Measurements from ENCODE around the gene UBTF. TPM values are rescaled to one million over a fixed set of nuclear protein-coding genes. Genes with fewer than 3 reads are reported as not detected.

Gene UBTF
- total RNA-seq, 2 experiments from 2014 or later: 186 to 195 TPM

DNA sequence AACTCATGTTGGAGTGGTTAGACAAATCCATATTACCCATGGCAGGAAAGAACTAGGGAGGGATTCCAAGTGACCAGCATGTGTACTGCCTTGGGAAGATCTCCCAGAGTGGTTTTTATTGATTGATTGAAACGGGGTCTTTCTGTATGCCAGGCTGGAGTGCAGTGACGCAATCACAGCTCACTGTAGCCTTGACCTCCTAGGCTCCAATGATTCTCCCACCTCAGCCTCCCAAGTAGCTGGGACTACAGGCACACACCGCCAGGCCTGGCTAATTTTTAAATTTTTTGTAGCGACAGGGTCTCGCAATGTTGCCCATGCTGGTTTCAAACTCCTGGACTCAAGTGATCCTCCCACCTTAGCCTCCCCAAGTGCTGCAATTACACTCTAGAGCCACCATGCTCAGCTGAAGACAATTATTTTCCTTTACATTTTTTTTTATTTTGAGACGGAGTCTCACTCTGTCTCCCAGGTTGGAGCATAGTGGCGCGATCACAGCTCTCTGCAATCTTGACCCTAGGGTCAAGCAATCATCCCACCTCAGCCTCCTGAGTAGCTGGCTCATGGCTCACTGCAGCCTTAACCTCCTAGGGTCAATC lies 35.2 kb downstream of the UBTF start:
- H3K36me3 Mint-ChIP-seq (ENCODE audit: low read depth): peaks cover 23% of the 10 kb centered on the region
- POLR2A ChIA-PET: interaction anchor here (0.6 kb wide), 3 partner anchors 77 to 161 kb away, joined by 3 to 5 read pairs (median 4); no protein-coding TSS in a partner anchor
- no peaks in the 10 kb centered on the region for H3K27me3 Mint-ChIP-seq
- H3K27ac Mint-ChIP-seq: no peak overlapping the region
- CTCF ChIA-PET: interaction anchor here (0.6 to 4.7 kb wide), 4 partner anchors 11 to 872 kb away, joined by 3 to 30 read pairs (median 10); no protein-coding TSS in a partner anchor
- H3K4me3 Mint-ChIP-seq: peak overlapping the region; percentile 22
- H3K4me1 Mint-ChIP-seq: peaks cover 44% of the 10 kb centered on the region
- no peaks in the 10 kb centered on the region for H3K9me3 Mint-ChIP-seq
- DNase-seq: no peak

DNA sequence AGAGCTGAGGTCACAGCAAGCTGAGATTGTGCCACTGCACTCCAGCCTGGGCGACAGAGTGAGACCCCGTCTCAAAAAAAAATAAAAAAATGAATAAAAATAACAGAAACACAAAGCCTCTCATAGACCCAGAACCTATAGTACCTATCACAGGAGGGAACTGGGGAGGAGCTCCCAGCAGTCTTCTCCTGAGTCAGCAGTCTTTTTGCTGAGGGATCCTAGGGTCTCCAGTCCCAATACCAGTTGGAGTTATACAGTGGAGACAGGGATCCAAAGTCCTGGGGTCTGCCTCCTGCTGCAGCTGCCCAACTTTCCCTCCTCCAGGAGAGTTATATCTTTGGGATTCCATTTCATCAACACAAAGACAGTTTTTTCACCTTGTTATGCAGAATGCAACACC lies 36.5 kb downstream of the UBTF start:
- Mint-ChIP-seq H3K27ac (peak overlapping the region; percentile 50), H3K9me3 (no peaks in the 10 kb centered on the region), H3K27me3 (no peaks in the 10 kb centered on the region), H3K36me3 (ENCODE audit: low read depth) (peaks cover 30% of the 10 kb centered on the region), H3K4me1 (peaks cover 34% of the 10 kb centered on the region), H3K4me3 (no peak overlapping the region)
- ChIA-PET POLR2A (no interaction called here), CTCF (interaction anchor here (0.6 to 0.8 kb wide), 2 partner anchors 11 to 29 kb away, joined by 3 to 5 read pairs; no protein-coding TSS in a partner anchor)
- no peak for DNase-seq

DNA sequence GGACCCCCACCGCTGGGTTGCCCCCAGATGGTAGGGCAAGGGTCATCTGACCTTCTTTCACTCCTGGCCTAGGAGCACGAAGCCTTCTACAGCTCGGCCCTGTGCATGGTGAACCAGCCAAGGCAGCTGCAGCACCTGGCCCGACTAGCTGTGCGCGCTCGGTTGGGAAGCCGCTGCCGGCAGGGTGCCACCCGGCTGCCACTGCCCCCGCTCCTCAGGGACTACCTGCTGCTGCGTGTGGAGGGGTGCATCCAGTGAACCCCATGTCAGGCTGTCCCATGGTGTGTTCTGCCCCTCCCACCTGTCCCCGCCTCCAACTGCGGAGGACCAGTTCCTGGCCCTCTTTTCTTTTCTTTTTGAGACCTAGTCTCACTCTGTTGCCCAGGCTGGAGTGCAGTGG lies 41.3 kb downstream of the UBTF start:
- Mint-ChIP-seq H3K36me3 (ENCODE audit: low read depth) (peaks cover 26% of the 10 kb centered on the region), H3K4me1 (peaks cover 10% of the 10 kb centered on the region), H3K4me3 (no peak overlapping the region), H3K27me3 (no peaks in the 10 kb centered on the region), H3K9me3 (no peaks in the 10 kb centered on the region), H3K27ac (no peak overlapping the region)
- CTCF ChIA-PET: interaction anchor here (1.0 kb wide), 1 partner anchor 9 kb away, joined by 3 read pairs; no protein-coding TSS in a partner anchor
- DNase-seq: no peak
- POLR2A ChIA-PET: no interaction called here

DNA sequence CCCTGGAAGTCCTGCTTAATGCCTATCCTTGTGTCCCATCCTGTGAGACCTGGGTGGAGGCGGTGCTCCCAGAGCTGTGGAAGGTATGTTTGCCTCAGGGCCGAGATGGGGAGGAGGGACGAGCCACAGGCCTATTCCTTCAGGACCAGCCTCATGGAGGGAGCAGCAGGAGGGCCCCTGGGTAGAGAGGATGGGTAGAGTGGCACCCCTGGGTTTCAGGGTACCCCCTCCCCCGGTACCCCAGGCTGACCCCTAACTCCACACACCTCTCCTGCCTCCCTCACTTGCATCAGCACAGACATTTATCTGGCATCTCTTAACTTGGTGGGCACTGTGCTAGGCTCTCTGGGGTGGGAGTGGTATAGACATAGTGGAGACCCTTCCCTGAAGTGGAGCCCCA lies 41.8 kb downstream of the UBTF start:
- peaks cover 8% of the 10 kb centered on the region for H3K4me1 Mint-ChIP-seq
- no peaks in the 10 kb centered on the region for H3K27me3 Mint-ChIP-seq
- DNase-seq: no peak
- no peak overlapping the region for H3K27ac Mint-ChIP-seq
- CTCF ChIA-PET: no interaction called here
- POLR2A ChIA-PET: no interaction called here
- H3K9me3 Mint-ChIP-seq: no peaks in the 10 kb centered on the region
- peaks cover 26% of the 10 kb centered on the region for H3K36me3 Mint-ChIP-seq (ENCODE audit: low read depth)
- no peak overlapping the region for H3K4me3 Mint-ChIP-seq

DNA sequence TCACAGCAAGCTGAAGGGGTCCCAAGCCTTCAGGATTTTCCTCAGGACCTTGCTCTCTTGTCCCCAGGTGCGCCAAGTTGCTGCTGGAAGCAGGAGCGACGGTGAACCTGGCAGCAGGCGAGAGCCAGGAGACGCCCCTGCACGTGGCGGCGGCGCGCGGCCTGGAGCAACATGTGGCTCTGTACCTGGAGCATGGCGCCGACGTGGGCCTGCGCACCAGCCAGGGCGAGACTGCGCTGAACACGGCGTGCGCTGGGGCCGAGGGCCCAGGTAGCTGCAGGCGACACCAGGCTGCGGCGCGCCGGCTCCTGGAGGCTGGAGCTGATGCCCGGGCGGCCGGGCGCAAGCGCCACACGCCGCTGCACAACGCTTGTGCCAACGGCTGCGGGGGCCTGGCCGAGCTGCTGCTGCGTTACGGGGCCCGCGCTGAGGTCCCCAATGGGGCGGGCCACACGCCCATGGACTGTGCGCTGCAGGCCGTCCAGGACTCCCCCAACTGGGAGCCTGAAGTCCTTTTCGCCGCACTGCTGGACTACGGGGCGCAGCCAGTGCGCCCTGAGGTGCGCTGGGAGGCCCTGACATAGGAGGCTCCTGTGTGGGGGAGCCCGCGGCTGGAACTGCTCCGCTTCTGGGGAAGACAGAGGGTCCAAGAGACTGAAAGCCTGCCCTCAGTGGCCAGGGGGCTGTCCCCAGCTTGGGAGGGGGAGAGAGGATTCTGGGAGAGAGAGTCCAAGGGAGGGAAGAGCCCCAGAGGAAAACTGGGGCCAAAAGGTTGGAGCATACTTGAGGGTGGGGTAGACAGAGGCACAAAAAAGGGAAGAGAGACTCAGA lies 42.6 kb downstream of the UBTF start:
- no peak overlapping the region for H3K4me3 Mint-ChIP-seq
- peaks cover 3% of the 10 kb centered on the region for H3K4me1 Mint-ChIP-seq
- H3K9me3 Mint-ChIP-seq: no peaks in the 10 kb centered on the region
- POLR2A ChIA-PET: no interaction called here
- H3K36me3 Mint-ChIP-seq (ENCODE audit: low read depth): peaks cover 19% of the 10 kb centered on the region
- no peaks in the 10 kb centered on the region for H3K27me3 Mint-ChIP-seq
- DNase-seq: no peak
- CTCF ChIA-PET: no interaction called here
- no peak overlapping the region for H3K27ac Mint-ChIP-seq

DNA sequence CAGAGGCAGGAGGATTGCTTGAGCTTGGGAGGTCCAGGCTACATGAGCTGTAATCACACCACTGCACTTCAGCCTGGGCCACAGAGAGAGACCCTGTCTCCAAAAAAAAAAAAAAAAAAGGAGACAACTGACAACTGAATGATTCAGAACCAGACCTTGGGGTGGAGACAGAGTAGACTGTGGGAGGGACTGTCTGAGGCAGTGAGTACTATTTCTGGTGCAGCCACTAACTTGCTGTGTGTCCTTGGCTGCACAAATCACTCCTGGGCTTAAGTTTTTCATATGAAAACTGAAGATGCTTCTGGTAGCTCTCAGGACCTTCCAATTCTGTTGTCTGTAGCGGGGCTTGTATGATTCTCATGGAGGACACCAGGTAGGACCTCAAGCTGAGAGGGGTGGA lies 43.2 kb downstream of the UBTF start:
- DNase-seq: no peak
- no peaks in the 10 kb centered on the region for H3K27me3 Mint-ChIP-seq
- POLR2A ChIA-PET: no interaction called here
- no peaks in the 10 kb centered on the region for H3K4me1 Mint-ChIP-seq
- H3K36me3 Mint-ChIP-seq (ENCODE audit: low read depth): peaks cover 15% of the 10 kb centered on the region
- no peak overlapping the region for H3K4me3 Mint-ChIP-seq
- no peaks in the 10 kb centered on the region for H3K9me3 Mint-ChIP-seq
- H3K27ac Mint-ChIP-seq: no peak overlapping the region
- CTCF ChIA-PET: no interaction called here

DNA sequence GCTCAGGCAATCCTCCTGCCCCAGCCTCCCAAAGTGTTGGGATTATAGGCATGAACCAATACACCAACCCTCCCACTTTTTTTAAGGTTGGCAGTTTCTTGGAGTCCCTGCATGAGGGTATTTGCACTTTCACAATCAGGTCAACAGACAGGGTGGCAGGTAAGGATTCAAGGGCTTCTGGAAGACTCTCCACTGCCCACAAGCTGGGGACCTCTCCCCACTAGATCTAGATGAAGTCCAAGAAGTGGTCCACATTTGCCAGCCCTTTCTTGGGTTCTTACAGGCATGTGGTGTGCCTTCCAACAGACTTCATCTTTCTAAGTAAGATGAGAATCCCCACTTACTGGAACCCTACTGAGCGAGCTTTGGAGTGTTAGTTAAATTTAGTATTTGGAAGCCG lies 45.0 kb downstream of the UBTF start:
- Mint-ChIP-seq H3K36me3 (ENCODE audit: low read depth) (peaks cover 15% of the 10 kb centered on the region), H3K4me1 (no peaks in the 10 kb centered on the region), H3K4me3 (no peak overlapping the region), H3K27ac (no peak overlapping the region), H3K9me3 (no peaks in the 10 kb centered on the region), H3K27me3 (no peaks in the 10 kb centered on the region)
- no peak for DNase-seq
- ChIA-PET POLR2A (no interaction called here), CTCF (interaction anchor here (0.6 to 1.0 kb wide), 2 partner anchors 36 to 1054 kb away, joined by 3 read pairs; no protein-coding TSS in a partner anchor)

DNA sequence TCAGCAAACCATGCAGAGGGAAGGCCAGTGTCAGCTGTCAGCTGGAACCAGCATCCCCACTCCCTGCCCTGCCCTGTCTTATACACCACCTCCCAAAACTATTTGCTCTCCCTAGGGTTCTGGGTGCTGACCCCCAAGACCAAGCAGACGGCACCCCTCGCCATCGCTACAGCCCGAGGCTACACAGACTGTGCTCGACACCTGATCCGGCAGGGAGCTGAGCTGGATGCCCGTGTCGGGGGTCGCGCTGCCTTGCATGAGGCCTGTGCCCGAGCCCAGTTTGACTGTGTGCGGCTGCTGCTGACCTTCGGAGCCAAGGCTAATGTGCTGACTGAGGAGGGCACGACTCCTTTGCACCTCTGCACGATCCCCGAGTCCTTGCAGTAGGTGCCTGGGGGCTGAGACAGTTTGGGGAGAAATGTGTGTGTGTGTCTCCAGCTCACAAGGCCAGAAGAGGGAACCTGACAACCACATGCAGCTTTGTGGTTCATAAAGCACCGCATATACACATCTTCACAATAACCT lies 47.5 kb downstream of the UBTF start:
- no peaks in the 10 kb centered on the region for H3K27me3 Mint-ChIP-seq
- DNase-seq: no peak
- POLR2A ChIA-PET: no interaction called here
- no peak overlapping the region for H3K4me3 Mint-ChIP-seq
- no peak overlapping the region for H3K27ac Mint-ChIP-seq
- CTCF ChIA-PET: interaction anchor here (0.7 to 2.2 kb wide), 6 partner anchors 8 to 145 kb away, joined by 3 to 8 read pairs (median 4); partner anchors contain the start of gene TMUB2
- H3K9me3 Mint-ChIP-seq: no peaks in the 10 kb centered on the region
- peaks cover 5% of the 10 kb centered on the region for H3K36me3 Mint-ChIP-seq (ENCODE audit: low read depth)
- H3K4me1 Mint-ChIP-seq: peaks cover 12% of the 10 kb centered on the region

DNA sequence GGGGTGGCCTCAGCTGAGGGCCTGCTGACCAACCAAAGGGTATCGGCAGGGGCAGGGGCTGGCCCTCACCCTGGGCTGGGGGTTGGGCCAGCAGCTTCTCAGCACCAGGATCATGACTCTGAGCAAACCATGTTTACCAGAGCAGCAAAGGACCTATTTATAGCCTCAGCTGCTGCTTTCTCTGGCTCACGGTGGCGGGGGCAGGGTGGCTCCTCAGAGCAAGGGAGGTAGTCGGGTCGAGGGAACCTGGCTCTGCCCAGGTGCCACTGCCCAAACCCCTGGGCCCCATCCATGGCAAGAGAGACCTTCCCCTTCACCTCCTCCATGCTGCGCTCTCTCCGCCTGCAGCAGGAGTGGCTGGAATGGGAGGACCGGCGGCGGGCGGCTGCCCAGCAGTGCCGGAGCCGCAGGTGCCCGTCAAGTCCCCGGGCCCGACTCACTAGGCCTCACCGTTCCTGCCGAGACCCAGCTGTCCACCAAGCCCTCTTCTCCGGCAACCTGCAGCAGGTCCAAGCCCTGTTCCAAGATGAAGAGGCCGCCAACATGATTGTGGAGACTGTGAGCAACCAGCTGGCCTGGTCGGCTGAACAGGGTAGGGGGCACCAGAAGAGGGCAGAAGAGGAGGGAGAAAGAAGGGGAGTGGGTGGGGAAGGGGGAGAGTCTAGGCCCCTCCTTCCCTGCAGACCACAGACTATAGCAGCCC lies 48.8 kb downstream of the UBTF start, which contains the start of gene ASB16:
Gene ASB16, plus strand, starts transcription at position 206 of the 703 bp plus-strand sequence. Its CDS starts 86 bp downstream, at position 292.
- ChIA-PET CTCF (interaction anchor here (0.6 to 1.8 kb wide), 6 partner anchors 11 to 146 kb away, joined by 3 to 8 read pairs (median 4); partner anchors contain the start of genes HDAC5 and TMUB2), POLR2A (no interaction called here)
- Mint-ChIP-seq H3K36me3 (ENCODE audit: low read depth) (peaks cover 4% of the 10 kb centered on the region), H3K27me3 (no peaks in the 10 kb centered on the region), H3K4me1 (peaks cover 12% of the 10 kb centered on the region), H3K27ac (peak within 1 kb of the TSS; percentile 64), H3K9me3 (no peaks in the 10 kb centered on the region), H3K4me3 (no peak within 1 kb of the TSS)
- DNase-seq: no peak

DNA sequence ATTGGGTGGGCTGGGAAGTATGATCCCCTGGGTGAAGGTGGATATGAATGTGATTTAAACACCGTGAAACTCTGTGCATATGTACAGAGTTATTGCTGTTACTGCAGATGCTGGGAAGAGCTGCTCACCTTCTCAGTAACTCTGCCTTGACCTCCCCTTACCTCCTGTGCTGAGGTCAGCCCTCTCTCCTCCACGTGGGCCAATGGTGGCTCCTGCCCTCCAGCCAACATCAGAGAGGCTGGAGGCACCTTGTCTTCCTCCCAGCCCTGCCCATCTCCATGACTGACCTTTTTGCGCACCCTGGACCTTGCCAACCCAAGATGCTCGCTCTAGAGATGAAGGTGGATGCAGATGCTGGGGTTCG lies 49.4 kb downstream of the UBTF start:
- H3K9me3 Mint-ChIP-seq: no peaks in the 10 kb centered on the region
- no peaks in the 10 kb centered on the region for H3K36me3 Mint-ChIP-seq (ENCODE audit: low read depth)
- no peak for DNase-seq
- H3K4me1 Mint-ChIP-seq: peaks cover 12% of the 10 kb centered on the region
- CTCF ChIA-PET: interaction anchor here (1.7 kb wide), 1 partner anchor 47 kb away, joined by 4 read pairs; the partner anchor contains the start of gene HDAC5
- peak overlapping the region; percentile 64 for H3K27ac Mint-ChIP-seq
- H3K27me3 Mint-ChIP-seq: no peaks in the 10 kb centered on the region
- no peak overlapping the region for H3K4me3 Mint-ChIP-seq
- POLR2A ChIA-PET: no interaction called here

DNA sequence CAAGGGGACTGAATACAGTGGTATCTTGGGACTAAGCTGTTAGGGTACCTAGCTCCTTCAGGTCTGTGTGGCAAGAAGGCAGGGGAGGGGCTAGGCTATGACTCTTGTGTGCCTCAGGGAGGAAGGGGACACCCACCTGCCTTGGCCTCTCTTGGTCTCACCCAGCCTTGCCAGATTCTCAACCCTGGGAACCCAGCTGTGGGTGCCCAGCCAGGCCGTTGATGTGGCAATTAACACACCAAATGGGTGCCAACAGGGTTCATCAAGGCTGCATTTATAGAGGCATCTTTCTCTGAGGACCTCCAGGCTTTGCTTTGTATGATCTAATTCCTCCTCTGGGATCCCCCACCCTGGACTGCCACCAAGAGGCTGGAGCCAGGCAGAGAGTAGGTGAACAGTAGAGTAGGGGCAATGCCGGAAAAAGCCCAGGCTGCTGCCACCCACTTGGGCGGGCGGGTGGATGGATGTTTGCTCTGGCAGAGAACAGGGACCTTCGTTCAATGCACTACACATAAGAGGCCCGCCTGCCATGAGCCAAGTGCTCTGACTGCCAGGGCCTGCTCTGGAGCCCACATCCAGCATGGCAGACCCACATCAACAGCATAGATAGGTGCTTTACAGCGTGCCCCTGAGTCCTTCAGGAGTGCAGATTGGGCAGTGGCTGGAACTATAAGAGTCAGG lies 52.2 kb downstream of the UBTF start:
- CTCF ChIA-PET: interaction anchor here (0.6 to 2.4 kb wide), 4 partner anchors 12 to 333 kb away, joined by 3 to 11 read pairs (median 6); partner anchors contain the start of gene TMUB2
- Mint-ChIP-seq H3K4me1 (peaks cover 12% of the 10 kb centered on the region), H3K36me3 (ENCODE audit: low read depth) (no peaks in the 10 kb centered on the region), H3K27me3 (no peaks in the 10 kb centered on the region), H3K4me3 (no peak overlapping the region), H3K27ac (no peak overlapping the region), H3K9me3 (no peaks in the 10 kb centered on the region)
- POLR2A ChIA-PET: no interaction called here
- no peak for DNase-seq

DNA sequence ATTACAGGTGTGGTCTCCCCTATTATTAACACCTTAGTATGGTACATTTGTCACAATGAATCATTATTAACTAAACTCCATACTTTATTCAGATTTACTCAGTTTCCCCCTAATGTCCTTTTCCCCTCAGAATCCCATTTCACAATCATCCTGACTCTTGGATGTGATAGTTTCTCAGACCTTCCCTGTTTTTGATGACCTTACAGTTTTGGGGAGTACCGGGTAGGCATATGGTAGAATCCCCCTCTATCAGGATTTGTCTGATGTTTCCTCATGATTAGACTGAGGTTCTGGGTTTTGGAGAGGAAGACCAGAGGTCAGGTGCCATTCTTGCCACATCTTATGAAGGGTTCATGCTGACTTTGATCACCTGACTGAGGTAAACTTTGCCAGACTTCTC lies 55.0 kb downstream of the UBTF start:
- H3K4me1 Mint-ChIP-seq: peaks cover 14% of the 10 kb centered on the region
- DNase-seq: no peak
- ChIA-PET POLR2A (no interaction called here), CTCF (no interaction called here)
- no peaks in the 10 kb centered on the region for H3K27me3 Mint-ChIP-seq
- H3K9me3 Mint-ChIP-seq: no peaks in the 10 kb centered on the region
- H3K4me3 Mint-ChIP-seq: no peak overlapping the region
- no peak overlapping the region for H3K27ac Mint-ChIP-seq
- H3K36me3 Mint-ChIP-seq (ENCODE audit: low read depth): peaks cover 7% of the 10 kb centered on the region
